GM23338 (cell line): Measurements from ENCODE around the gene ADPGK. TPM values are rescaled to one million over a fixed set of nuclear protein-coding genes. Genes with fewer than 3 reads are reported as not detected.

Experiments used
- ATAC-seq: fragments of 200-7000 bp; cut with Tn5 transposase; 3 replicates; pipeline ENCODE4 v1.9.1; 2020
- DNase-seq: peaks from one replicate; pipeline ENCODE4 v3.0.0-alpha.2; 2015; ENCODE audit warnings: low spot score
- H2AFZ ChIP-seq: fragments of 200-600 bp; sonication (generic); 2 replicates; pipeline ENCODE4 v1.8.0; 2016; ENCODE audit warnings: antibody characterized with exemption, mild to moderate bottlenecking, moderate library complexity
- H3F3A ChIP-seq: fragments of 200-600 bp; sonication (generic); replicated peaks from 2 replicates; pipeline ENCODE4 v1.8.0; 2017; ENCODE audit warnings: antibody characterized with exemption, mixed run types, low read depth
- H3K27ac ChIP-seq: fragments of 200-600 bp; sonication (generic); 2 replicates; pipeline ENCODE4 v1.6.1; 2016; ENCODE audit warnings: low read depth
- H3K27me3 ChIP-seq: fragments of 200-600 bp; sonication (generic); 2 replicates; pipeline ENCODE4 v1.8.0; 2016; ENCODE audit warnings: mild to moderate bottlenecking, mixed run types, moderate library complexity; ENCODE audit not compliant: insufficient read depth
- H3K36me3 ChIP-seq: fragments of 200-600 bp; sonication (generic); 2 replicates; pipeline ENCODE4 v1.8.0; 2016; ENCODE audit warnings: mild to moderate bottlenecking; ENCODE audit not compliant: insufficient read depth
- H3K4me1 ChIP-seq: fragments of 200-600 bp; sonication (generic); 2 replicates; pipeline ENCODE4 v1.8.0; 2016; ENCODE audit warnings: mild to moderate bottlenecking, moderate library complexity; ENCODE audit not compliant: insufficient read depth
- H3K4me2 ChIP-seq: fragments of 200-600 bp; sonication (generic); 2 replicates; pipeline ENCODE4 v1.7.1; 2017; ENCODE audit warnings: mixed run types
- H3K4me3 ChIP-seq: fragments of 200-600 bp; sonication (generic); 2 replicates; pipeline ENCODE4 v1.6.1; 2016; ENCODE audit warnings: mixed run types
- H3K79me2 ChIP-seq: fragments of 200-600 bp; sonication (generic); replicated peaks from 2 replicates; pipeline ENCODE4 v1.8.0; 2017; ENCODE audit warnings: mild to moderate bottlenecking; ENCODE audit not compliant: insufficient read depth
- H3K9me2 ChIP-seq: fragments of 200-600 bp; sonication (generic); 2 replicates; pipeline ENCODE4 v1.8.0; 2017; ENCODE audit not compliant: insufficient read depth
- H4K20me1 ChIP-seq: fragments of 200-600 bp; sonication (generic); replicated peaks from 2 replicates; pipeline ENCODE4 v1.8.0; 2017; ENCODE audit warnings: mild to moderate bottlenecking; ENCODE audit not compliant: insufficient read depth
- H3K27ac Mint-ChIP-seq: 2 replicates; pipeline ENCODE4 v1.8.0; 2020; ENCODE audit warnings: inconsistent platforms, mild to moderate bottlenecking, moderate library complexity, mixed read lengths
- H3K27me3 Mint-ChIP-seq: 3 replicates; pipeline ENCODE4 v1.8.0; 2022; ENCODE audit warnings: low read depth, mild to moderate bottlenecking, moderate library complexity, mixed read lengths, inconsistent platforms; ENCODE audit not compliant: insufficient read depth, poor library complexity
- H3K36me3 Mint-ChIP-seq: 3 replicates; pipeline ENCODE4 v1.8.0; 2021; ENCODE audit warnings: low read depth, mild to moderate bottlenecking, inconsistent platforms, moderate library complexity, mixed read lengths
- H3K4me1 Mint-ChIP-seq: 3 replicates; pipeline ENCODE4 v1.8.0; 2020; ENCODE audit warnings: mild to moderate bottlenecking, inconsistent platforms, mixed read lengths
- H3K4me3 Mint-ChIP-seq: 3 replicates; pipeline ENCODE4 v1.8.0; 2021; ENCODE audit warnings: moderate library complexity, mild to moderate bottlenecking, inconsistent platforms, mixed read lengths
- H3K9me3 Mint-ChIP-seq: 3 replicates; pipeline ENCODE4 v1.8.0; 2020; ENCODE audit warnings: moderate library complexity, mild to moderate bottlenecking, inconsistent platforms, mixed read lengths
- CREB1 ChIP-seq: fragments of 250-450 bp; sonication (Bioruptor Pico); IDR thresholded peaks from 2 replicates; pipeline ENCODE4 v1.5.0; 2020; ENCODE audit warnings: low read depth, mild to moderate bottlenecking, moderate library complexity
- CTCF ChIP-seq, 2 experiments: fragments of 200-600 bp in 1 of 2; sonication (generic) in 1 of 2; conservative IDR thresholded peaks; 2 replicates each; pipeline versions ENCODE4 v1.5.1 to v1.6.1; 2016 to 2017; ENCODE audit warnings: antibody characterized with exemption in 2 of 2, low read depth in 2 of 2, mild to moderate bottlenecking in 2 of 2, moderate library complexity in 1 of 2
- ETS1 ChIP-seq: IDR thresholded peaks from 2 replicates; pipeline ENCODE4 v1.6.1; 2016; ENCODE audit warnings: antibody characterized with exemption
- EZH2 ChIP-seq: fragments of 200-600 bp; sonication (generic); IDR thresholded peaks from one replicate; pipeline ENCODE4 v1.8.0; 2017; ENCODE audit warnings: antibody characterized with exemption, mild to moderate bottlenecking, low read depth; ENCODE audit not compliant: unreplicated experiment
- EZH2phosphoT487 ChIP-seq: fragments of 200-600 bp; sonication (generic); IDR thresholded peaks from one replicate; pipeline ENCODE4 v1.8.1; 2018; ENCODE audit warnings: antibody characterized with exemption; ENCODE audit not compliant: unreplicated experiment
- JUNB ChIP-seq: IDR thresholded peaks from one replicate; pipeline ENCODE4 v1.6.1; 2016; ENCODE audit warnings: antibody characterized with exemption; ENCODE audit not compliant: unreplicated experiment
- NANOG ChIP-seq: IDR thresholded peaks from 2 replicates; pipeline ENCODE4 v1.6.1; 2016; ENCODE audit warnings: antibody characterized with exemption, borderline replicate concordance
- POLR2AphosphoS5 ChIP-seq: IDR thresholded peaks from 2 replicates; pipeline ENCODE4 v1.6.1; 2016; ENCODE audit warnings: antibody characterized with exemption, low read depth
- REST ChIP-seq: IDR thresholded peaks from one replicate; pipeline ENCODE4 v1.6.1; 2018; ENCODE audit warnings: antibody characterized with exemption; ENCODE audit not compliant: unreplicated experiment
- ZNF114 ChIP-seq: fragments of 250-450 bp; sonication (Bioruptor Pico); IDR thresholded peaks from 2 replicates; pipeline ENCODE4 v1.5.0; 2020; ENCODE audit warnings: mild to moderate bottlenecking, moderate library complexity
- ZNF331 ChIP-seq: fragments of 250-450 bp; sonication (Bioruptor Pico); IDR thresholded peaks from 2 replicates; pipeline ENCODE4 v1.5.0; 2020; ENCODE audit warnings: low read depth, mild to moderate bottlenecking, moderate library complexity
- ZNF462 ChIP-seq: fragments of 250-450 bp; sonication (Bioruptor Pico); IDR thresholded peaks from 2 replicates; pipeline ENCODE4 v1.5.0; 2020; ENCODE audit warnings: mild to moderate bottlenecking, moderate library complexity
- polyA plus RNA-seq: library from polyadenylated mRNA; unstranded; fragments of >200 nt; fragmentation: Nextera tagmentation; extraction: Ambion mirVana; gene quantifications from 2 replicates; pipeline ENCODE4 v1.2.1, GENCODE V29; 2016
- total RNA-seq: library from RNA; depleted of rRNA; stranded (reverse); fragments of >200 nt; shearing (Covaris generic); gene quantifications from 2 replicates; pipeline ENCODE4 v1.2.3, GENCODE V29; 2014

The ADPGK gene
- total and polyA plus RNA-seq, 2 experiments from 2014 or later, result 21.5 to 57.0 TPM

- no peak overlapping the region; the same call in 1 of the 2 replicates for H2AFZ ChIP-seq
- H3K36me3 Mint-ChIP-seq, result peaks cover 3% of the 10 kb centered on the region
These were observed 1.1 kb downstream of the ADPGK start for GRCh38 chr15:72782274-72783003.

More at GRCh38 chr15:72782274-72783003, 1.1 kb downstream of the ADPGK start:
- no peaks in the 10 kb centered on the region for H3K9me3 Mint-ChIP-seq
- H3K36me3 ChIP-seq, result peaks cover 3% of the 10 kb centered on the region
- H3K27ac ChIP-seq, result no peak overlapping the region
- peak overlapping the region; percentile 81 for H3K27ac Mint-ChIP-seq
- DNase-seq (no peak), ATAC-seq (no peak)
- H4K20me1 ChIP-seq, result peaks cover 6% of the 10 kb centered on the region
- peaks cover 15% of the 10 kb centered on the region for H3K4me1 Mint-ChIP-seq
- H3K4me2 ChIP-seq, result peak overlapping the region; percentile 85
- H3K79me2 ChIP-seq, result peaks cover 59% of the 10 kb centered on the region
- H3K27me3 ChIP-seq, result no peaks in the 10 kb centered on the region
- no peaks in the 10 kb centered on the region for H3K27me3 Mint-ChIP-seq
- TF ChIP-seq ZNF331 (CRISPR knock-in tag) (no peak), POLR2AphosphoS5 (no peak), EZH2phosphoT487 (no peak), JUNB (no peak), CTCF (conservative IDR thresholded peaks at IDR 0.05; ENCODE audit: low read depth in 2 of 2) (no peak), CREB1 (CRISPR knock-in tag) (no peak), ZNF114 (no peak), NANOG (no peak), ETS1 (no peak), EZH2 (no peak), ZNF462 (CRISPR knock-in tag) (no peak), REST (no peak)
- H3K9me2 ChIP-seq, result no peaks in the 10 kb centered on the region
- peak overlapping the region; percentile 95 for H3K4me3 ChIP-seq
- peaks cover 16% of the 10 kb centered on the region for H3K4me1 ChIP-seq
- peak overlapping the region; percentile 91 for H3K4me3 Mint-ChIP-seq
- H3F3A ChIP-seq, result peaks cover 5% of the 10 kb centered on the region; the same call in 1 of the 2 replicates
